Measurements from ENCODE around the gene APOLD1. TPM values are rescaled to one million over a fixed set of nuclear protein-coding genes. Genes with fewer than 3 reads are reported as not detected.
A peak's percentile ranks its signal among the peaks of the same experiment; 100 is the strongest.
"Not testable (repeated sequence)": the region's sequence is repeated elsewhere in the genome, so short reads cannot be mapped to it uniquely, and the experiment has no call there.

Gene APOLD1
- total RNA-seq, 1 donor from 2014 or later = 35.9 TPM

GRCh38 chr12:12807970-12808702, 22.7 kb downstream of the APOLD1 start:
- no peak for DNase-seq (ENCODE audit: low spot score)

GRCh38 chr12:12810553-12811021, 25.1 kb downstream of the APOLD1 start:
- DNase-seq (ENCODE audit: low spot score) = no peak

- DNase-seq (ENCODE audit: low spot score) = no peak
Observed at GRCh38 chr12:12811343-12811742, 25.9 kb downstream of the APOLD1 start.

GRCh38 chr12:12812174-12812573, 26.7 kb downstream of the APOLD1 start:
- DNase-seq (ENCODE audit: low spot score) = no peak

GRCh38 chr12:12812618-12813119, 27.2 kb downstream of the APOLD1 start:
- no peak for DNase-seq (ENCODE audit: low spot score)

- DNase-seq (ENCODE audit: low spot score) = peak; percentile 96
Observed at GRCh38 chr12:12813120-12814101, 28.0 kb downstream of the APOLD1 start, which contains the start of gene DDX47. Gene DDX47, plus strand, starts transcription at chr12:12813346. Its CDS starts 22 bp downstream, at chr12:12813368.

- no peak for DNase-seq (ENCODE audit: low spot score)
Observed at GRCh38 chr12:12817616-12818015, 32.2 kb downstream of the APOLD1 start.

GRCh38 chr12:12818701-12819100, 33.2 kb downstream of the APOLD1 start:
- no peak for DNase-seq (ENCODE audit: low spot score)

- no peak for DNase-seq (ENCODE audit: low spot score)
Observed at GRCh38 chr12:12819221-12819620, 33.8 kb downstream of the APOLD1 start.

- no peak for DNase-seq (ENCODE audit: low spot score)
Observed at GRCh38 chr12:12819752-12820311, 34.4 kb downstream of the APOLD1 start.

GRCh38 chr12:12820376-12820775, 34.9 kb downstream of the APOLD1 start:
- DNase-seq (ENCODE audit: low spot score) = not testable (repeated sequence)

- DNase-seq (ENCODE audit: low spot score) = no peak
Observed at GRCh38 chr12:12821975-12822374, 36.5 kb downstream of the APOLD1 start.

- DNase-seq (ENCODE audit: low spot score) = no peak
Observed at GRCh38 chr12:12822886-12823285, 37.4 kb downstream of the APOLD1 start.

GRCh38 chr12:12823300-12823699, 37.8 kb downstream of the APOLD1 start:
- DNase-seq (ENCODE audit: low spot score) = no peak

- DNase-seq (ENCODE audit: low spot score) = no peak
Observed at GRCh38 chr12:12823811-12824210, 38.4 kb downstream of the APOLD1 start.

- peak; percentile 51 for DNase-seq (ENCODE audit: low spot score)
Observed at GRCh38 chr12:12835378-12836146, 50.1 kb downstream of the APOLD1 start.

GRCh38 chr12:12836571-12836970, 51.1 kb downstream of the APOLD1 start:
- no peak for DNase-seq (ENCODE audit: low spot score)

- peak; percentile 57 for DNase-seq (ENCODE audit: low spot score)
Observed at GRCh38 chr12:12837025-12837812, 51.8 kb downstream of the APOLD1 start.

GRCh38 chr12:12837813-12838153, 52.3 kb downstream of the APOLD1 start:
- no peak for DNase-seq (ENCODE audit: low spot score)

GRCh38 chr12:12839003-12839395, 53.5 kb downstream of the APOLD1 start:
- DNase-seq (ENCODE audit: low spot score) = no peak

Data from ureter (tissue), 1 donor.